ENCODE data around the gene ANKRD20A1.
"Not testable (repeated sequence)": the region's sequence is repeated elsewhere in the genome, so short reads cannot be mapped to it uniquely, and the experiment has no call there.

ANKRD20A1 gene

DNA sequence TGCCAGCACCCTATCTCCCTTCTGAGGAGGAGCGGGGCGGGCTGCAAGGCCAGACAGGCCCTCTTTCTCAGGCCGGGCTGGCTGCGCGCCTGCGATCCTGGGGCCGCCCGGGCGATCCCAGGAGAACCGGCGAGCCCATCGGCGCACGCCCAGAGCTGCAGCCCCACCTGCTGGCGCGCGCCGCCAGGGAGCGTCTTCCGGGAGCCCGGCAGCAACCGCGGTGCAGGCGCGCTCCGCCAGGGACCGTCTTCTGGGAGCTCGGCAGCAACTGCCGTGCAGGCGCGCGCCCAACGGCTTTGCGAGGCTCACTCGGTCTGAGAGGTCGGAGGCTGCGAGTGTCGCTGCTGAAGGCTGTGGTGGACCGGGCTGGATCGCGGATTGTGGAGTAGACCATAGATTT, at the start of gene ANKRD20A1:
TSS of gene ANKRD20A1 (plus strand) at position 61 of the 400 bp plus-strand sequence. CDS start 496 bp downstream, outside the sequence.
- not testable (repeated sequence) for DNase-seq

GRCh38 chr9:67832088-67832487, 26.6 kb upstream of the ANKRD20A1 start:
- not testable (repeated sequence) for ATAC-seq; H3K27ac Mint-ChIP-seq; H3K4me1 Mint-ChIP-seq; H3K36me3 Mint-ChIP-seq (ENCODE audit: low read depth); H3K9me3 Mint-ChIP-seq; H3K27me3 Mint-ChIP-seq; H3K4me3 Mint-ChIP-seq; DNase-seq

More for the DNA sequence above, at the start of gene ANKRD20A1:
- ATAC-seq; H3K9me3 Mint-ChIP-seq; H3K27ac Mint-ChIP-seq; H3K27me3 Mint-ChIP-seq; H3K4me3 Mint-ChIP-seq; H3K36me3 Mint-ChIP-seq (ENCODE audit: low read depth); H3K4me1 Mint-ChIP-seq: not testable (repeated sequence)
